Kidney (tissue), 14 donors: ENCODE data around the gene SDK1. TPM values are rescaled to one million over a fixed set of nuclear protein-coding genes. Genes with fewer than 3 reads are reported as not detected.
"Not testable (repeated sequence)": the region's sequence is repeated elsewhere in the genome, so short reads cannot be mapped to it uniquely, and the experiment has no call there.

Source experiments
- DNase-seq, 5 donors: peaks; one replicate each; pipeline ENCODE4 v3.0.0-alpha.2; 2013 to 2020
- FAIRE-seq: peaks from 2 replicates; lab custom pipeline; 2012; peaks lifted over from hg19 to GRCh38; lab: Jason Lieb, UNC
- H3K27ac ChIP-seq, 2 donors: one replicate each; pipeline ENCODE4 v1.7.0; 2013; ENCODE audit warnings: low read depth in 2 of 2, low read length in 2 of 2, inconsistent platforms in 1 of 2
- H3K27me3 ChIP-seq: one replicate; pipeline ENCODE4 v1.7.1; 2013; ENCODE audit warnings: low read length, inconsistent platforms; ENCODE audit not compliant: control insufficient read depth, insufficient read depth
- H3K36me3 ChIP-seq, 3 donors: one replicate each; pipeline versions ENCODE4 v1.7.0 to v1.7.1; 2013; ENCODE audit warnings: low read length in 3 of 3, control low read depth in 1 of 3, inconsistent platforms in 1 of 3; ENCODE audit not compliant: insufficient read depth in 3 of 3, control insufficient read depth in 2 of 3
- H3K4me1 ChIP-seq, 3 donors: one replicate each; pipeline versions ENCODE4 v1.7.0 to v1.7.1; 2013; ENCODE audit warnings: low read length in 3 of 3, inconsistent platforms in 1 of 3, low read depth in 1 of 3; ENCODE audit not compliant: control insufficient read depth in 2 of 3, insufficient read depth in 2 of 3
- H3K4me3 ChIP-seq, 3 donors: one replicate each; pipeline versions ENCODE4 v1.7.0 to v1.8.1; 2013; ENCODE audit warnings: low read length in 3 of 3, control low read depth in 1 of 3, inconsistent platforms in 1 of 3
- H3K9ac ChIP-seq, 3 donors: one replicate each; pipeline versions ENCODE4 v1.7.0 to v1.7.1; 2013; ENCODE audit warnings: low read length in 3 of 3, control low read depth in 1 of 3, inconsistent platforms in 1 of 3
- H3K9me3 ChIP-seq, 3 donors: one replicate each; pipeline versions ENCODE4 v1.7.0 to v1.7.1; 2013; ENCODE audit warnings: low read length in 3 of 3, control low read depth in 1 of 3, inconsistent platforms in 1 of 3; ENCODE audit not compliant: control insufficient read depth in 2 of 3, insufficient read depth in 1 of 3
- intact Hi-C: fragments of 100-400 bp; cut with DNase I; formaldehyde crosslinking; loops from one replicate; pipeline ENCODE4 v1.11.1; 2022
- polyA plus RNA-seq: library from polyadenylated mRNA; stranded (reverse); fragments of 350-450 nt; fragmentation: Illumina TruSeq; extraction: RNeasy Lipid Tissue Mini Kit (QIAGEN cat#74804); gene quantifications from one replicate; pipeline ENCODE4 v1.2.3, GENCODE V29; 2014; ENCODE audit warnings: low read depth, low replicate concordance; ENCODE audit not compliant: insufficient read depth
- total RNA-seq: library from RNA; stranded (reverse); fragmentation: NEBNext Ultra II Directional; extraction: Animal tissue kit (Norgen Biotek cat#: 25700); gene quantifications from one replicate; pipeline ENCODE4 v1.2.1, GENCODE V29; 2021
- TF ChIP-seq, protein P1 (sequence below): IDR thresholded peaks from 3 replicates; pipeline ENCODE4 v1.5.1; 2012; ENCODE audit warnings: mild to moderate bottlenecking, moderate library complexity, borderline replicate concordance; ENCODE audit not compliant: insufficient read depth; ENCODE audit errors: extremely low read depth
- donor health status: control.
- donor health status: control.
- donor health status: control.
- donor health status: control.
- donor health status: control.
- donor health status: DM: yes; HTN: yes; CAD: no.
- donor health status: Normal renal cell carcinoma (clear cell type).

The SDK1 gene
- total and polyA plus RNA-seq, 2 donors from 2014 or later, result 2.0 to 38.3 TPM

GRCh38 chr7:3961857-3962503 is 660.9 kb downstream of the SDK1 start:
- H3K36me3 ChIP-seq, result peaks cover 0 to 3% (median 0%) of the 10 kb centered on the region in 3 donors
- H3K9me3 ChIP-seq, result peaks cover 0 to 2% (median 0%) of the 10 kb centered on the region in 3 donors
- no peaks in the 10 kb centered on the region for H3K27me3 ChIP-seq
- no peaks in the 10 kb centered on the region for H3K4me1 ChIP-seq
- no peak overlapping the region for H3K9ac ChIP-seq
- FAIRE-seq (no peak), DNase-seq (no peak)
- H3K4me3 ChIP-seq, result no peak overlapping the region
- no peak overlapping the region for H3K27ac ChIP-seq
- TF ChIP-seq, protein P1, sequence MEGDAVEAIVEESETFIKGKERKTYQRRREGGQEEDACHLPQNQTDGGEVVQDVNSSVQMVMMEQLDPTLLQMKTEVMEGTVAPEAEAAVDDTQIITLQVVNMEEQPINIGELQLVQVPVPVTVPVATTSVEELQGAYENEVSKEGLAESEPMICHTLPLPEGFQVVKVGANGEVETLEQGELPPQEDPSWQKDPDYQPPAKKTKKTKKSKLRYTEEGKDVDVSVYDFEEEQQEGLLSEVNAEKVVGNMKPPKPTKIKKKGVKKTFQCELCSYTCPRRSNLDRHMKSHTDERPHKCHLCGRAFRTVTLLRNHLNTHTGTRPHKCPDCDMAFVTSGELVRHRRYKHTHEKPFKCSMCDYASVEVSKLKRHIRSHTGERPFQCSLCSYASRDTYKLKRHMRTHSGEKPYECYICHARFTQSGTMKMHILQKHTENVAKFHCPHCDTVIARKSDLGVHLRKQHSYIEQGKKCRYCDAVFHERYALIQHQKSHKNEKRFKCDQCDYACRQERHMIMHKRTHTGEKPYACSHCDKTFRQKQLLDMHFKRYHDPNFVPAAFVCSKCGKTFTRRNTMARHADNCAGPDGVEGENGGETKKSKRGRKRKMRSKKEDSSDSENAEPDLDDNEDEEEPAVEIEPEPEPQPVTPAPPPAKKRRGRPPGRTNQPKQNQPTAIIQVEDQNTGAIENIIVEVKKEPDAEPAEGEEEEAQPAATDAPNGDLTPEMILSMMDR, result no peak
- intact Hi-C loops, result no loop called here

- H3K9ac ChIP-seq, H3K9me3 ChIP-seq, FAIRE-seq, H3K27me3 ChIP-seq, H3K36me3 ChIP-seq, DNase-seq, H3K27ac ChIP-seq, H3K4me1 ChIP-seq, intact Hi-C loops, H3K4me3 ChIP-seq: not testable (repeated sequence)
Measured at GRCh38 chr7:3963768-3964167, 662.7 kb downstream of the SDK1 start.

DNA sequence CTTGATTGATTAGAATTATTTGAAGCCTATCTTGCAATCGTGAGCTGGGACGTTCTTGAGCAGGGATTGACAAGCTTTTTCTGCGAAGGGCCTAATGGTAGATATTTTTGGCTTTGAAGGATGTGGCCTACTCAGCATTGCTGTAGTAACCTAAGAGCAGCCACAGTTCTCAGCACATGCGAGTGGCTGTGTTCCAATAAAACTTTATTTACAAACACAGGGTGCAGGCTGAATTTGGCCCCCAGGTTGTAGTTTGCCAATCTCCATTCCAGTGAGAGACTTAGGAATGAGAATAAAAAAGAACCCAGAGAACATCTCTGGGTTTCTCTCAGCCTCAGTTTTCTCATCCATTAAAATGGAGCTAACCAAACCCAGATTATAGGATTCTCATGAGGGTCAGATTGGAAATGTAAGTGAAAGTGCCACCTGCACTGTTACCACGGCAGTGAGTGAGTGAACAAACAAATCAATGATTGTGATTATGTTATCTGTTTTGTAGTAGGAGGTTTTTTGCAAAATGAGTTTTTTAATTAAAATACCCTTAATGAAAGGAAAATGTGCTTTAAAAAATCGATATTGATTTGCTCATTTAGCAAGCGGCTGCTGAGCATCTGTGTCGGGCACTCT is 664.0 kb downstream of the SDK1 start:
- peaks cover 0 to 3% (median 0%) of the 10 kb centered on the region in 3 donors for H3K36me3 ChIP-seq
- H3K9ac ChIP-seq, result no peak overlapping the region
- no peak for FAIRE-seq
- H3K4me1 ChIP-seq, result no peaks in the 10 kb centered on the region
- no peak for DNase-seq
- H3K4me3 ChIP-seq, result no peak overlapping the region
- peaks cover 0 to 2% (median 0%) of the 10 kb centered on the region in 3 donors for H3K9me3 ChIP-seq
- TF ChIP-seq, protein P1, result no peak
- H3K27ac ChIP-seq, result no peak overlapping the region
- intact Hi-C loops, result no loop called here
- no peaks in the 10 kb centered on the region for H3K27me3 ChIP-seq

- no peaks in the 10 kb centered on the region for H3K4me1 ChIP-seq
- H3K9ac ChIP-seq, result no peak overlapping the region
- FAIRE-seq (no peak), DNase-seq (no peak)
- peaks cover 0 to 2% (median 0%) of the 10 kb centered on the region in 3 donors for H3K9me3 ChIP-seq
- peaks cover 0 to 3% (median 0%) of the 10 kb centered on the region in 3 donors for H3K36me3 ChIP-seq
- TF ChIP-seq, protein P1, result no peak
- intact Hi-C loops, result no loop called here
- H3K27me3 ChIP-seq, result no peaks in the 10 kb centered on the region
- no peak overlapping the region for H3K4me3 ChIP-seq
- no peak overlapping the region for H3K27ac ChIP-seq
Measured at GRCh38 chr7:3965794-3966395, 664.8 kb downstream of the SDK1 start.
